SK-N-SH (cell line): ENCODE measurements around the gene AAMDC. TPM values are rescaled to one million over a fixed set of nuclear protein-coding genes. Genes with fewer than 3 reads are reported as not detected.
"Not testable (repeated sequence)": the region's sequence is repeated elsewhere in the genome, so short reads cannot be mapped to it uniquely, and the experiment has no call there.

Experiments
- CTCF ChIA-PET: fragments of 300-600, 350-600 bp; formaldehyde crosslinking; extraction: SDS; loops from one replicate; lab custom pipeline; 2021; lab: Yijun Ruan, JAX
- POLR2A ChIA-PET: fragments of 350-600 bp; sonication (Branson Sonifier 250); formaldehyde crosslinking; extraction: SDS; loops from one replicate; lab custom pipeline; 2020; ENCODE audit warnings: antibody characterized with exemption, inconsistent platforms; lab: Yijun Ruan, JAX
- DNase-seq: peaks from one replicate; pipeline ENCODE4 v3.0.0; 2012
- H2AFZ ChIP-seq: fragments of 200-600 bp; sonication (generic); 2 replicates; pipeline ENCODE4 v1.8.1; 2016; ENCODE audit warnings: antibody characterized with exemption, mild to moderate bottlenecking, low read depth
- H3F3A ChIP-seq: fragments of 200-600 bp; sonication (generic); replicated peaks from 2 replicates; pipeline ENCODE3; 2016; ENCODE audit warnings: antibody characterized with exemption, mild to moderate bottlenecking; ENCODE audit not compliant: insufficient read depth
- H3K27ac ChIP-seq, 2 experiments: fragments of 200-500 bp in 1 of 2; fragments of 200-600 bp in 1 of 2; sonication (Bioruptor generic) in 1 of 2; sonication (generic), shearing (Covaris generic) in 1 of 2; 2 replicates each; pipeline versions ENCODE4 v1.5.1 to v1.6.1; 2014 to 2016; ENCODE audit warnings: low read depth in 2 of 2, inconsistent platforms in 1 of 2, low read length in 1 of 2, mild to moderate bottlenecking in 1 of 2, mixed read lengths in 1 of 2
- H3K27me3 ChIP-seq: fragments of 200-600 bp; sonication (generic), shearing (Covaris generic); 2 replicates; pipeline ENCODE4 v1.6.1; 2016; ENCODE audit warnings: mixed run types; ENCODE audit not compliant: insufficient read depth
- H3K36me3 ChIP-seq, 2 experiments: fragments of 200-500 bp in 1 of 2; fragments of 200-600 bp in 1 of 2; sonication (Bioruptor generic) in 1 of 2; sonication (generic) in 1 of 2; replicated peaks in 1 of 2; 2 replicates each; pipeline versions ENCODE3 to v1.5.1; 2014 to 2016; ENCODE audit warnings: low read length in 1 of 2, mild to moderate bottlenecking in 1 of 2; ENCODE audit not compliant: insufficient read depth in 2 of 2, control insufficient read depth in 1 of 2
- H3K4me1 ChIP-seq, 2 experiments: fragments of 200-500 bp in 1 of 2; fragments of 200-600 bp in 1 of 2; sonication (Bioruptor generic) in 1 of 2; sonication (generic), shearing (Covaris generic) in 1 of 2; 2 replicates each; pipeline versions ENCODE4 v1.5.1 to v1.6.1; 2014 to 2016; ENCODE audit warnings: low read depth in 1 of 2, low read length in 1 of 2, mixed run types in 1 of 2; ENCODE audit not compliant: insufficient read depth in 2 of 2, control insufficient read depth in 1 of 2
- H3K4me2 ChIP-seq: fragments of 200-600 bp; sonication (generic), shearing (Covaris generic); 2 replicates; pipeline ENCODE4 v1.6.1; 2017; ENCODE audit warnings: mixed run types
- H3K4me3 ChIP-seq, 2 experiments: fragments of 200-500 bp in 1 of 2; fragments of 200-600 bp in 1 of 2; sonication (Bioruptor generic) in 1 of 2; sonication (generic), shearing (Covaris generic) in 1 of 2; 2 replicates each; pipeline versions ENCODE4 v1.5.1 to v1.8.1; 2014 to 2016; ENCODE audit warnings: low read depth in 2 of 2, inconsistent platforms in 1 of 2, low read length in 1 of 2, mild to moderate bottlenecking in 1 of 2, mixed read lengths in 1 of 2, moderate library complexity in 1 of 2
- H3K79me2 ChIP-seq: fragments of 200-600 bp; sonication (generic); 2 replicates; pipeline ENCODE4 v1.8.1; 2017; ENCODE audit warnings: mild to moderate bottlenecking; ENCODE audit not compliant: insufficient read depth
- H3K9ac ChIP-seq: fragments of 200-600 bp; sonication (generic); 2 replicates; pipeline ENCODE4 v1.6.1; 2017; ENCODE audit warnings: mixed run types
- H3K9me2 ChIP-seq: fragments of 200-600 bp; sonication (generic); 2 replicates; pipeline ENCODE4 v1.6.1; 2017; ENCODE audit warnings: mixed run types
- H3K9me3 ChIP-seq: fragments of 200-600 bp; sonication (generic); 2 replicates; pipeline ENCODE4 v1.6.1; 2017; ENCODE audit warnings: mixed run types, mild to moderate bottlenecking, moderate library complexity
- H4K20me1 ChIP-seq: fragments of 200-600 bp; sonication (generic); 2 replicates; pipeline ENCODE4 v1.6.1; 2017; ENCODE audit warnings: mild to moderate bottlenecking, mixed run types; ENCODE audit not compliant: insufficient read depth
- FOSL2 ChIP-seq: IDR thresholded peaks from 2 replicates; pipeline ENCODE4 v1.4.0; 2012; ENCODE audit warnings: low read depth, mild to moderate bottlenecking, moderate library complexity, borderline replicate concordance
- NFIC ChIP-seq: IDR thresholded peaks from 2 replicates; pipeline ENCODE4 v1.4.0; 2012; ENCODE audit warnings: borderline replicate concordance
- TCF12 ChIP-seq: IDR thresholded peaks from 2 replicates; pipeline ENCODE4 v1.4.0; 2012
- WGBS: methylation state at CpG from one replicate; pipeline ENCODE4 v1.1.6; 2017; ENCODE audit warnings: low lambda C conversion rate; 5-methylcytosine and 5-hydroxymethylcytosine counted together
- polyA plus RNA-seq, 3 experiments: library from polyadenylated mRNA; depleted of rRNA; stranded (reverse); fragments of >200 nt; gene quantifications; 2 replicates each; pipeline ENCODE4 v1.2.3, GENCODE V29; 2012
- TF ChIP-seq, protein P1 (sequence below): IDR thresholded peaks from 2 replicates; pipeline ENCODE4; 2012

Gene AAMDC
- polyA plus RNA-seq, 1 of the 3 experiments (the other 2 are of a cell fraction): 66.6 TPM

- peaks cover 16% of the 10 kb centered on the region; the same call in 1 of the 2 replicates for H4K20me1 ChIP-seq
- H3K36me3 ChIP-seq, H2AFZ ChIP-seq, H3K4me2 ChIP-seq, H3K9ac ChIP-seq, H3K79me2 ChIP-seq, POLR2A ChIA-PET, H3F3A ChIP-seq, H3K9me2 ChIP-seq, DNase-seq, H3K4me3 ChIP-seq, H3K9me3 ChIP-seq, CTCF ChIA-PET, H3K27me3 ChIP-seq: not testable (repeated sequence)
- peaks cover 14 to 28% of the 10 kb centered on the region in 2 experiments for H3K4me1 ChIP-seq
- peak overlapping the region; percentile 66 to 71; a peak in 3 of 4 replicates for H3K27ac ChIP-seq
- 80% methylated on average over 6 of the region's 6 CpGs for WGBS
Measured at GRCh38 chr11:77910828-77911227, 89.9 kb downstream of the AAMDC start.

DNA sequence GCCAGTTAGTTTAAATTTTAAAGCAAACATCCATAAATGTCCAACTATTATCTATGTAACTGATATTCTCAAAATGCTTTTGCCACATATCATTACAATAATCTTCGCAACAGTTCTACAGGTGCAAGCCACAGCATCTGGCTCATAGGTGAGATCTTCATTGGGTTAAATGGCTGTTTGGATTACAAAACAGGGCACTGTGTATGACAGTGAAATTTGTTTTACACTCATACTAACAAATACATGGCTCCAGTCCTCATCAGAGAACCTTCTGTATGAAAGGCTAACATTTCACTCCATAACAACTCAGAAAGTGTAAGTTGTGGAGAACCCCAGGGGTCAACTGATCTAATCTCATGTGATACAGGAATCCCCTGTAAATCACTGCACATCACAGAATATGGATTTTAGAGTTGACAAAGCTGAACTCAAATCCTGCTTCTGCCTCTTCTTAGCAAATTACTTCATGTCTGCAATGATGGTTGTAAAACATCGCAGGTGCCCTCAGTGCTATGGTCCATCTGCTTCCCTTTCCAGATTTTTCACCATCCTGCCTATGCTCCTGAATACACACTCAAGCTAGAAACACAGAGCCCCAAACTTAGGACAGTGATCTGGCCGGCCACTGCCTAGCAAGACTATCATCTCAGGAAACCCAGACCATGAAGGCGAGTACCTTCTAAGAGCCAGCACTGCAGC, 92.8 kb downstream of the AAMDC start:
- peaks cover 4 to 16% of the 10 kb centered on the region in 2 experiments for H3K36me3 ChIP-seq
- H3K4me3 ChIP-seq, CTCF ChIA-PET, H3K9me2 ChIP-seq, H3F3A ChIP-seq, H2AFZ ChIP-seq, H3K9me3 ChIP-seq, H3K27me3 ChIP-seq, DNase-seq, POLR2A ChIA-PET, H3K9ac ChIP-seq, H3K79me2 ChIP-seq: not testable (repeated sequence)
- H3K4me1 ChIP-seq: peaks cover 11 to 28% of the 10 kb centered on the region in 2 experiments
- H3K27ac ChIP-seq: peak overlapping the region; percentile 73 to 86
- peaks cover 16% of the 10 kb centered on the region; the same call in 1 of the 2 replicates for H4K20me1 ChIP-seq
- WGBS: 67% methylated on average over 3 of the region's 4 CpGs
- peak overlapping the region; percentile 38; the same call in 1 of the 2 replicates for H3K4me2 ChIP-seq

- H3K79me2 ChIP-seq, H3K9me2 ChIP-seq, DNase-seq, H3F3A ChIP-seq, POLR2A ChIA-PET, H3K27me3 ChIP-seq, H3K4me3 ChIP-seq, H2AFZ ChIP-seq, CTCF ChIA-PET, H3K9ac ChIP-seq, H3K9me3 ChIP-seq: not testable (repeated sequence)
- Histone ChIP-seq H3K27ac (peak overlapping the region; percentile 73 to 86), H4K20me1 (peaks cover 16% of the 10 kb centered on the region; the same call in 1 of the 2 replicates), H3K36me3 (peaks cover 4 to 19% of the 10 kb centered on the region in 2 experiments), H3K4me1 (peaks cover 9 to 28% of the 10 kb centered on the region in 2 experiments), H3K4me2 (peak overlapping the region; percentile 38; the same call in 1 of the 2 replicates)
- TF ChIP-seq TCF12 (peak; percentile 63), FOSL2 (peak; percentile 47; the same call in 1 of the 2 replicates), NFIC (peak; percentile 82)
- TF ChIP-seq, protein P1, sequence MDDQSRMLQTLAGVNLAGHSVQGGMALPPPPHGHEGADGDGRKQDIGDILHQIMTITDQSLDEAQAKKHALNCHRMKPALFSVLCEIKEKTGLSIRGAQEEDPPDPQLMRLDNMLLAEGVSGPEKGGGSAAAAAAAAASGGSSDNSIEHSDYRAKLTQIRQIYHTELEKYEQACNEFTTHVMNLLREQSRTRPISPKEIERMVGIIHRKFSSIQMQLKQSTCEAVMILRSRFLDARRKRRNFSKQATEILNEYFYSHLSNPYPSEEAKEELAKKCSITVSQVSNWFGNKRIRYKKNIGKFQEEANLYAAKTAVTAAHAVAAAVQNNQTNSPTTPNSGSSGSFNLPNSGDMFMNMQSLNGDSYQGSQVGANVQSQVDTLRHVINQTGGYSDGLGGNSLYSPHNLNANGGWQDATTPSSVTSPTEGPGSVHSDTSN: peak; percentile 27; the same call in 1 of the 2 replicates
- WGBS: 18% methylated on average over 4 of the region's 4 CpGs
Measured at GRCh38 chr11:77914307-77914791, 93.4 kb downstream of the AAMDC start.

DNA sequence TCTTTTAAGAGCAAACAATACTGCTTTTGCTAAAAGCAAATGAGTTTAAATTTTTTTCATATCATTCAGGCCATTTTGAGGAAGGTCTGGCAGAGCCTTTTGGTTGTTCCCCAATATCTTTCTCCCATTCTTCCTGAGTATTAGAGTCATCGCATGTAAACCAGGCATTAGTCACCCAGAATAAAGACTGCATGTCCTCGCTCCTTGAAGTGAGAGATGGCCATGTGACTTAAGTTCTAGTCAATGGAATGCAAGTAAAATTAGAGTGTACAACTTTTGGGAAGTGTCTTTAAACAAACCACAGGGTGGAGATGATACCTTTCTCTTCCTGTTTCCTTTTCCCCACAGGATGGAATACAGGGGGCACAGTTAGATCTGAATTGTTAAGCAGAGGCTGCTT, 96.8 kb downstream of the AAMDC start:
- 50% methylated on average over 1 of the region's 2 CpGs for whole genome bisulfite sequencing

More for the DNA sequence above, 96.8 kb downstream of the AAMDC start:
- H3K79me2 ChIP-seq, H2AFZ ChIP-seq, H3K9me2 ChIP-seq, H3K4me2 ChIP-seq, H3K4me3 ChIP-seq, H3F3A ChIP-seq, H3K27me3 ChIP-seq, H3K27ac ChIP-seq, H3K9ac ChIP-seq, H3K9me3 ChIP-seq, POLR2A ChIA-PET, DNase-seq: not testable (repeated sequence)
- peaks cover 4 to 19% of the 10 kb centered on the region in 2 experiments for H3K36me3 ChIP-seq
- H3K4me1 ChIP-seq: peaks cover 8 to 20% of the 10 kb centered on the region in 2 experiments
- CTCF ChIA-PET: interaction anchor here (1.1 kb wide), 1 partner anchor 128 kb away, joined by 3 read pairs; no protein-coding TSS in a partner anchor
- H4K20me1 ChIP-seq: peaks cover 16% of the 10 kb centered on the region; the same call in 1 of the 2 replicates
